Thyroid gland (tissue), 4 donors: Measurements from ENCODE around the gene SBK1.

Experiments used
- CTCF ChIP-seq, 6 experiments: fragments of 200-600 bp in 3 of 6; fragments of 450-650 bp in 3 of 6; sonication (generic) in 3 of 6; IDR thresholded peaks; one replicate each; pipeline ENCODE4 v1.5.1; 2016 to 2019; ENCODE audit warnings: antibody characterized with exemption in 6 of 6, mild to moderate bottlenecking in 2 of 6, inconsistent platforms in 1 of 6, moderate library complexity in 1 of 6
- POLR2A ChIP-seq, 2 donors: fragments of 450-650 bp; IDR thresholded peaks; one replicate each; pipeline ENCODE4 v1.6.1; 2017; ENCODE audit warnings: antibody characterized with exemption in 2 of 2, mild to moderate bottlenecking in 2 of 2, moderate library complexity in 1 of 2

DNA sequence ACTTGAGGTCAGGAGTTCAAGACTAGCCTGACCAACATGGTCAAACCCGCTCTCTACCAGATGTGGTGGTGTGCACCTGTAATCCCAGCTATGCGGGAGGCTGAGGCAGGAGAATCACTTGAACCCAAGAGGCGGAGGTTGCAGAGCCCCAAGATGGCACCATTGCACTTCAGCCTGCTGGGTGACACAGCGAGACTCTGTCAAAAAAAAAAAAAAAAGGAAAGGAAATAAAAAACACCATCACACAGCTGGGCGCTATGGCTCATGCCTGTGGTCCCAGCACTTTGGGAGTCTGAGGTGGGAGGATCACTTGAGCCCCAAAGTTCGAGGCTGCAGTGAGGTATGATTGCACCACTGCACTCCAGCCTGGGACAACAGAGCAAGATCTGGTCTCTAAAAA, 13.3 kb upstream of the SBK1 start:
- no peak for TF ChIP-seq POLR2A (IDR thresholded peaks at IDR 0.05)
- no peak for TF ChIP-seq CTCF (IDR thresholded peaks at IDR 0.05)
